Measurements from ENCODE around the gene HOXA13.

The HOXA13 gene

DNA sequence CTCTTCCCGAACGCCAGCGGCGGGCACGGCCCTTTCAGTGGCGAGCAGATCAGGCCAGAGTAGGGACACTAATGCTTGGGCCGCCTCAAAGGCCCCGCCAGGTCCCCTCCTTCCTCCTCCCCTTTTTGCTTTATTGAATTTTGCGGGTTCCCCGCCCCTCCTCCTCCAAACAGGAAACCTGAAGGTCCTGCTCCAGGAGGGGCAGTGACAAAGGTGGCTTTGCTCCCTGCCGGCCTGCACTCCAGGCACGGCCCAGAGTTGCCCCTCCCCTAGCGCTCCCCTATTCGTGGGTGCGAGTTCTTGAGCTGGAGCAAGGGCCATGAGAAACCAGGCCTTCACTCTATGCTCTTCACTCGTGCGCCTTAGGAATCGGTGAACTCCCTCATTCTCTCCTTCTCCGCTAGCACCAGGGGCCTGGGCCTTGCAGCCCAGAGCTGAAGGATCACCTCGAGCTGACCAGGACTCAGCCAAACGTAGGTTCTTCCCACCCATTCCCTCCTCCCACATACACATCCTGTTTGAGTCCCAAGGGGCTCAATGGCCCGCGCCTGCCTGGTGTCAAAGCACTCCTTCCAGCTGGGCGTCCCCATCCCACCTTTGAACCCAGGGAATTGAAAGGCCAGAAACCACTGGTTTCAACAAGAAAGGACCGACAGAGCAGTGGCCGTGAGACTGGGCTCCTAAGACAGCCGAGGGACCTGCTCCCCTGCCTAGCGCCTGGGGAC is 51.7 kb downstream of the HOXA13 start:
- no peak for DNase-seq (ENCODE audit: low read depth)

DNA sequence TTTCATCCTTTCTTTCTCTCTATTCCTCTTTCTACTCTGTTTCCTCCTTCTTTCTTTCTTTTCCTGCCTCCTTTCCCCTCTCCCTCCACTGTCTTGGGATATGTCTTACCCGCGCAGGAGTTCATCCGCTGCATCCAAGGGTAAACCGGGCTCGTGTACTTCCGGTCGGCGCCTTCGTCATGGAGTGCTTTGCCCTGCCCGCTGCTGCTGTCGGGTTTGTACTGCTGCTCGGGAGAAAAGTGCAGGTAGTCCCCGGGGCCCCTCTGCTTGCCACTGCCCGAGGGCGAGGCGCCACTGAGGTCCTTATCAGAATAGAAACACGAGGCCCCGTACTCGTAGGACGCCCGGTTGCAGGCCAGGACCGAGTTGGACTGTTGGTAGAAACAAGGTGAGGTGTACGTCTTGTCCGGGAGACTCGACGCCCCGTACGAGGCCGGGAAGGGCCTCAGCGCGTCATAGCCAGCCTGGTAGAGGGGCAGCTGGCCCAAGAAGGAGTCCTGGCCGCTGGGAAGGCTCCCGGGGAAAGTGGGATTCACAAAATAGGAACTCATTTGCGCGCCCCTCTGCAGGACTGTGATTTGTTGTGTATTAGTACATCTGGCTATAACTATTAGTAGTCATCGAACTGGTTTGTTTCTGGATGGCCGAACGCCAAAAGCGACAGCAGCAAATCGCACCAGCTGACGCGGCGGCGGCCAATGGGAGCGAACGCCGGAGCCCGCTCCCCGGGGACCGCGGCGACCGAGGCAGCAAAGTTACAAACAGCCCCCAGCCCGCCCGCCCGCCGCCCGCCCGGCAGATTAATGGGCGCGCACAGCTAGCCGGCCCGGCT is 52.5 kb downstream of the HOXA13 start, which contains the start of gene HOXA6:
TSS of gene HOXA6 (minus strand) at position 576 of the 832 bp plus-strand sequence. CDS start at position 551, 25 bp downstream.
- DNase-seq (ENCODE audit: low read depth): no peak

DNA sequence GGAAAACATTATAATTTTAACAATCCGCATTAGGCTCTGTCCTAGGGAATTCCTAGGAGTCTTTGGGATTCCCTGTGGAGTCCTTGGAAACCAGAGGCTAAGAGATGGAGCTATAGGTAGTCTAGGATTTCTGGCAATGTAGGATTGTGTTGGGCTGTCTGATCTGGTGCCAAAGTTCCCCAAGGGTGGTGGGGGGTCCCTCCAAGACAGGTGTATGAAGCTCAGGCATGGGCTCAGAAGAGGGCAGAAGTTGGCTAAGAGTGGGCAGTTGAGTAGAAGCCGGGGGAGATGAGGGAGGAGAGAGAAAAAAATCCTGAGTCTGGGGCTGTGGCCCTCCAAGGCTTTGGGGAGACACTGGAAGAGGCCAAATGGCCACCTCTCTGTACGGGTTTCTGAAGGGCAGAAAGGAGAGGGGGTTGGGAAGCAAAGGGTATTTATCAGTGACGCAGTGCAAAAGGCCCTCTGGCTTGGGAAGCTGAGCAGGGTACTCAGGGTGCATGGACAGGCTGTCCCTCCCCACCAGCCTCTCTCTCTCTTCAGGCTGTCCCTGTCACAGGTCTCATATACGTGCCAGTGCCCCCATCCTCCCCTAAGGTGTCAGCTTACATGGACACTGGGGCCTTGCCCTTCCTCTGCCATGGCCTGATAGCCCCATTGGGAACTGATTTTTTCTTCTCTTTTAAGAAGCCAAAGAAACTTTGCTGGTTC is 53.2 kb downstream of the HOXA13 start:
- DNase-seq (ENCODE audit: low read depth): no peak

DNA sequence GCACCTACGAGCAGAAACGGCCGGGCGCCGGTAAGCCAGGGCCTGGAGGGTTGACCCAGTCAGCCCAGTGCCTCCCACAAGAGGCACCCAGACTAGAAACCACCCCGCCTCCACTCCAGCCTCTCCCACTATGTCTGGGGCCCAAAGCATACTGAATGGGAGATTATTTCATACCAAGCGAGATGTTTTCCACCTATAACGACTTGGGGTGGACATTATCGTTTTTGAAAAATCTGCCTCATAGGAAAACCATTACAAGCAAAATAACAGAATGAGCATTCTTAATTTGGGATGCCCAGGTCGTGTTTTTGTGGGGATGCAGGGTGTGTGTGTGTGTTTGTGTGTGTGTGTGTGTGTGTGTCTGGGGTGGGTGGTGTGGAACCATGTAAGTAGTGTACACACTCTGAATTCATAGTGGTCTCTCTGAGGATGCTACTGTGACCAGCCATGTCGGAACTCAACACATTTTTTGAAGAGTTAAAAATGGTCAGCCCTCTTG is 53.9 kb downstream of the HOXA13 start:
- no peak for DNase-seq (ENCODE audit: low read depth)

DNA sequence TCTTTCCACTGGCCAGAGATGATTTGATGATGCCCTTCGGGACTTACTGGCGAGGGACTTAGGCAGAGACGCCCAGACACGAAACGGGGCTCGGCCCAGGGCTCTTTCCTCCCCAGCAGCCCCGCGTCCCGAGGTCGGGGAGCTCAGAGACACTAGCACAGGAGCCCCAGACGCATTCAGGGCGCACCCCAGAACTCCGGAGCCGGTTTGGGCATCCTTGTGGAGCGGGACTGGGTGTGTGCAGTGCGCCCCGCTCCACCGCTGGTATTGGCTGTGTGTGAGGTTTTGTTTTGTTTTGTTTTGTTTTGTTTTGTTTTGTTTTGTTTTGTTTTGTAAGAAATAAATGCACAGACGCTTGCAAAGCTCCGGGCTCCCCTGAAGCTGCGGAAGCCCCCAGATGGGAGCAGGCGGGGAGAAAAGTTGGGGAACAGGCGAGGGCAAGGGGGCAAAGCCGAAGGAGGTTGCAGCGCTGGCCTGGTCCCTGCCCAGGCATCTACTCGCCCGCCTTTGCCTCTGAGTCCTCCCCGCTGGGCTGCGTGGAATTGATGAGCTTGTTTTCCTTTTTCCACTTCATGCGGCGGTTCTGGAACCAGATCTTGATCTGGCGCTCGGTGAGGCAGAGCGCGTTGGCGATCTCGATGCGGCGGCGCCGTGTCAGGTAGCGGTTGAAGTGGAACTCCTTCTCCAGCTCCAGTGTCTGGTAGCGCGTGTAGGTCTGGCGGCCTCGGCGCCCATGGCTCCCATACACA is 54.6 kb downstream of the HOXA13 start:
- DNase-seq (ENCODE audit: low read depth): no peak

DNA sequence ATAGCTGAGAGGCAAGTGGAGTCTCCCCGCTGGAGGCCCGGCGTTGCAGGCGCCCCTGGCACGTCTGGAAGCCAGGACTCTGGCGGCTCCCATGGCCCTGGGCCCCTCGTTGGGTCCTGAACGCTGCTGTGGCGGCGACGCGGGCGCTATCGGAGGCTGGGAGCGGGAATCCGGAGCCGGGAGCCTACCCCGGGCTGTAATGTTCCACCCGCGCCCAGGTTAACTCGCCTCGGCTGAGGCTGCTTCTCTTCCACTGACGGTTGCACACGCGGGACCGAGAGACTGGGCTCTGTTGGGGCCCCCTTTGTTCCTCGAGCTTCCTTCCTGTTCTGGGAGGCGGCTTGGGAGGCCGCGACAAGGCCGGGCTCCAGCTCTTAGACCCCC is 55.1 kb downstream of the HOXA13 start:
- DNase-seq (ENCODE audit: low read depth): no peak
